ENCODE data around the gene DLGAP1.

DNA sequence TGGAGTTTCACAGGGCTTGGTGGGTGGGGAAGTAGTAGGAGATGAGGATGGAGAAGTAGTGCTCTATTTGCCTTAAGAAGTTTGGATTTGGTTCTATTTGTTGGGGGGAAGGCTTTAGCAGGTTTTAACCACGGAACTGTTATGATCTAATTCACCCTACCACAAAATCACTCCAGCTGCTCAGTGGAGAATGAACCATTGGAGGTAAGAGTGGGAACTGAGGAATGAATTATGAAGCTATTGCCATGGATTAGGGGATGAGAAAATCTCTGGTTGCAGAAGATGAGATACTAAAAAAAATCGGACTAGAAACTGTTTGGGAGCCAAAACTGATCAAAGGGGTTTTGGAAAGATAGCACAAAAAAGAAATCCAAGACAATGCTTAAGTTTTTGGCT is 488.9 kb downstream of the DLGAP1 start:
- TF ChIP-seq, protein P1, sequence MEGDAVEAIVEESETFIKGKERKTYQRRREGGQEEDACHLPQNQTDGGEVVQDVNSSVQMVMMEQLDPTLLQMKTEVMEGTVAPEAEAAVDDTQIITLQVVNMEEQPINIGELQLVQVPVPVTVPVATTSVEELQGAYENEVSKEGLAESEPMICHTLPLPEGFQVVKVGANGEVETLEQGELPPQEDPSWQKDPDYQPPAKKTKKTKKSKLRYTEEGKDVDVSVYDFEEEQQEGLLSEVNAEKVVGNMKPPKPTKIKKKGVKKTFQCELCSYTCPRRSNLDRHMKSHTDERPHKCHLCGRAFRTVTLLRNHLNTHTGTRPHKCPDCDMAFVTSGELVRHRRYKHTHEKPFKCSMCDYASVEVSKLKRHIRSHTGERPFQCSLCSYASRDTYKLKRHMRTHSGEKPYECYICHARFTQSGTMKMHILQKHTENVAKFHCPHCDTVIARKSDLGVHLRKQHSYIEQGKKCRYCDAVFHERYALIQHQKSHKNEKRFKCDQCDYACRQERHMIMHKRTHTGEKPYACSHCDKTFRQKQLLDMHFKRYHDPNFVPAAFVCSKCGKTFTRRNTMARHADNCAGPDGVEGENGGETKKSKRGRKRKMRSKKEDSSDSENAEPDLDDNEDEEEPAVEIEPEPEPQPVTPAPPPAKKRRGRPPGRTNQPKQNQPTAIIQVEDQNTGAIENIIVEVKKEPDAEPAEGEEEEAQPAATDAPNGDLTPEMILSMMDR (IDR thresholded peaks at IDR 0.05): no peak
- TF ChIP-seq ZFX (IDR thresholded peaks at IDR 0.05; ENCODE audit: borderline replicate concordance): no peak
